AG10803 (cell line): ENCODE measurements around the gene SH3GL2.

Experiments used
- DNase-seq: peaks from one replicate; pipeline ENCODE4 v3.0.0; 2010; ENCODE audit warnings: low read depth
- H3K4me3 ChIP-seq: 2 replicates; pipeline ENCODE4 v1.5.1; 2011; ENCODE audit warnings: mild to moderate bottlenecking, low read length, control low read depth
- TF ChIP-seq, protein P1 (sequence below): conservative IDR thresholded peaks from 2 replicates; pipeline ENCODE4 v1.5.1; 2011; ENCODE audit warnings: mild to moderate bottlenecking, low read length, control low read depth, inconsistent platforms

Gene SH3GL2

GRCh38 chr9:17719053-17719452, 140.2 kb downstream of the SH3GL2 start:
- H3K4me3 ChIP-seq, result no peak overlapping the region
- TF ChIP-seq, protein P1, sequence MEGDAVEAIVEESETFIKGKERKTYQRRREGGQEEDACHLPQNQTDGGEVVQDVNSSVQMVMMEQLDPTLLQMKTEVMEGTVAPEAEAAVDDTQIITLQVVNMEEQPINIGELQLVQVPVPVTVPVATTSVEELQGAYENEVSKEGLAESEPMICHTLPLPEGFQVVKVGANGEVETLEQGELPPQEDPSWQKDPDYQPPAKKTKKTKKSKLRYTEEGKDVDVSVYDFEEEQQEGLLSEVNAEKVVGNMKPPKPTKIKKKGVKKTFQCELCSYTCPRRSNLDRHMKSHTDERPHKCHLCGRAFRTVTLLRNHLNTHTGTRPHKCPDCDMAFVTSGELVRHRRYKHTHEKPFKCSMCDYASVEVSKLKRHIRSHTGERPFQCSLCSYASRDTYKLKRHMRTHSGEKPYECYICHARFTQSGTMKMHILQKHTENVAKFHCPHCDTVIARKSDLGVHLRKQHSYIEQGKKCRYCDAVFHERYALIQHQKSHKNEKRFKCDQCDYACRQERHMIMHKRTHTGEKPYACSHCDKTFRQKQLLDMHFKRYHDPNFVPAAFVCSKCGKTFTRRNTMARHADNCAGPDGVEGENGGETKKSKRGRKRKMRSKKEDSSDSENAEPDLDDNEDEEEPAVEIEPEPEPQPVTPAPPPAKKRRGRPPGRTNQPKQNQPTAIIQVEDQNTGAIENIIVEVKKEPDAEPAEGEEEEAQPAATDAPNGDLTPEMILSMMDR, result no peak
- no peak for DNase-seq

- DNase-seq, result no peak
- TF ChIP-seq, protein P1, result no peak
- H3K4me3 ChIP-seq, result no peak overlapping the region
Measured at GRCh38 chr9:17721954-17722353, 143.1 kb downstream of the SH3GL2 start.

- TF ChIP-seq, protein P1, result no peak
- no peak for DNase-seq
- H3K4me3 ChIP-seq, result no peak overlapping the region
Measured at GRCh38 chr9:17723656-17724055, 144.8 kb downstream of the SH3GL2 start.

- no peak overlapping the region for H3K4me3 ChIP-seq
- TF ChIP-seq, protein P1, result no peak
- DNase-seq, result no peak
Measured at GRCh38 chr9:17725399-17726010, 146.6 kb downstream of the SH3GL2 start.

DNA sequence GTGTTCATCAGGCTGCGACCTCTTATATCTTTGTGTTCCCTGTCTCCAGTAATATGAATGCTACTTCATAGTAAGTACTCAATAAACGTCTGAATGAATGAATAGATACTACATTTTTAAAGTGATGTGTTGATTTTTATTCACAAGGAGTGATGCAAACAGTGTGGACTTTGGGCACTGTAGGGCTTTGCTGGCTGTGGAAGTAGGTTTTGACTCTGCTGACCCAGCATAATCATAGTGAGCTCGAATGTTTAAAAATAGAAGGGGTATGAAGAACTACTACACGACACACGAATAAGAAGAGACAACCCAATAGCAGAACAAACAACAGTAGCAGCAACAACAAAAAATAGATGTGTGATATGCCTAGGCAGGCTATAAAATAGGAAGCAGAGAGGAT, 147.4 kb downstream of the SH3GL2 start:
- TF ChIP-seq, protein P1, result no peak
- DNase-seq, result no peak
- no peak overlapping the region for H3K4me3 ChIP-seq

DNA sequence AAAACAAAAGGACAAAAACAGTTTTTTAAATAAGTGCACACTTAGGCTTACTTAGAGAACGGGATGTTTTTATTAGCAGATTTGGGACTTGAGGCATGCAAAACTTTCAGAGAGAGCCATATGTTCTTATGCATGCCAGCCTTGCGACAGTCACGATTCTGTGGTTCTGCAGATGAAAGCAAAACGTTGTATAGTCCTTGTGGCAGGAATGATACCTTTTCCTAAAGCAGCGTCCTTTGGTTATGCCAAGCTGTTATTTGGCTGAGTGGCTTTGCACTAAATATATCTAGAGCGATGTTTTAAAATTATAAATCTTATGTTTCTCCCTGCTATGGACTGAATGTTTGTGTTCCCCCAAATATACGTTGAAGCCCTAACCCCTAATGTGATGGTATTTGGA, 152.0 kb downstream of the SH3GL2 start:
- TF ChIP-seq, protein P1, result no peak
- no peak for DNase-seq
- no peak overlapping the region for H3K4me3 ChIP-seq

- DNase-seq, result no peak
- no peak overlapping the region for H3K4me3 ChIP-seq
- TF ChIP-seq, protein P1, result no peak
Measured at GRCh38 chr9:17731308-17731707, 152.4 kb downstream of the SH3GL2 start.
